Panc1 (cell line): ENCODE measurements around the gene ANO4. TPM values are rescaled to one million over a fixed set of nuclear protein-coding genes. Genes with fewer than 3 reads are reported as not detected.

Source experiments
- ATAC-seq: fragments of 200-7000 bp; cut with Tn5 transposase; 2 replicates; pipeline ENCODE4 v1.9.1; 2020; ENCODE audit warnings: mild to moderate bottlenecking, moderate library complexity
- BruUV-seq: library from RNA; stranded (reverse); fragments of 400-500 nt; replicated peaks from 2 replicates; lab custom pipeline; 2021; lab: Mats Ljungman, UMichigan
- CTCF ChIA-PET: fragments of 300-600 bp; sonication (Branson Sonifier 250); formaldehyde crosslinking; loops from one replicate; lab custom pipeline; 2022; ENCODE audit warnings: antibody characterized with exemption; lab: Charles Lee
- POLR2A ChIA-PET: fragments of 300-600 bp; sonication (Branson Sonifier 250); formaldehyde crosslinking; loops from one replicate; lab custom pipeline; 2022; ENCODE audit warnings: antibody characterized with exemption; lab: Charles Lee
- DNase-seq: peaks from one replicate; pipeline ENCODE4 v3.0.0-alpha.2; 2010; ENCODE audit warnings: low read depth, low spot score
- H3K27ac ChIP-seq: 2 replicates; pipeline ENCODE4 v1.5.1; 2011; ENCODE audit warnings: mild to moderate bottlenecking, low read length, inconsistent platforms
- H3K27me3 ChIP-seq: fragments of 200-500 bp; sonication (Bioruptor generic); 2 replicates; pipeline ENCODE4 v1.6.0; 2014; ENCODE audit warnings: low read length, inconsistent platforms; ENCODE audit not compliant: control insufficient read depth, insufficient read depth
- H3K36me3 ChIP-seq: fragments of 200-500 bp; sonication (Bioruptor generic); 2 replicates; pipeline ENCODE4 v1.5.1; 2014; ENCODE audit warnings: inconsistent platforms, mild to moderate bottlenecking, low read length, moderate library complexity; ENCODE audit not compliant: control insufficient read depth, insufficient read depth
- H3K4me1 ChIP-seq: 2 replicates; pipeline ENCODE4 v1.5.1; 2011; ENCODE audit warnings: inconsistent platforms, mild to moderate bottlenecking, low read length, moderate library complexity; ENCODE audit not compliant: control insufficient read depth, insufficient read depth
- H3K4me3 ChIP-seq, 2 experiments: 2 replicates each; pipeline ENCODE4 v1.5.1; 2011 to 2012; ENCODE audit warnings: low read depth in 2 of 2, low read length in 2 of 2, mild to moderate bottlenecking in 2 of 2, inconsistent platforms in 1 of 2, moderate library complexity in 1 of 2
- H3K9me3 ChIP-seq: fragments of 200-500 bp; sonication (Bioruptor generic); 2 replicates; pipeline ENCODE4 v1.5.1; 2014; ENCODE audit warnings: low read depth, mild to moderate bottlenecking, inconsistent platforms, low read length, moderate library complexity; ENCODE audit not compliant: control insufficient read depth, insufficient read depth
- POLR2AphosphoS5 ChIP-seq: IDR thresholded peaks from 2 replicates; pipeline ENCODE4 v1.6.1; 2012; ENCODE audit warnings: mild to moderate bottlenecking, low read depth, low read length, moderate library complexity
- REST ChIP-seq, 2 experiments: IDR thresholded peaks; 2 replicates each; pipeline ENCODE4 v1.6.1; 2011 to 2012; ENCODE audit warnings: low read depth in 2 of 2, control low read depth in 1 of 2, low read length in 1 of 2, mild to moderate bottlenecking in 1 of 2, moderate library complexity in 1 of 2; ENCODE audit not compliant: insufficient read depth in 1 of 2
- SIN3A ChIP-seq: IDR thresholded peaks from 2 replicates; pipeline ENCODE4 v1.6.1; 2012; ENCODE audit warnings: low read depth, mild to moderate bottlenecking, low read length, moderate library complexity, borderline replicate concordance; ENCODE audit not compliant: insufficient read depth
- TCF7L2 ChIP-seq: IDR thresholded peaks from 2 replicates; pipeline ENCODE4 v1.6.1; 2011; ENCODE audit warnings: mild to moderate bottlenecking, low read depth, low read length, inconsistent platforms
- in situ Hi-C: cut with HindIII; loops from 2 replicates; pipeline ENCODE4 v1.10.0; 2016; ENCODE audit warnings: low sequenced_read_pairs, low pct_unique_long_range_greater_than_20kb
- intact Hi-C: fragments of 100-400 bp; cut with micrococcal nuclease; formaldehyde crosslinking; loops from one replicate; pipeline ENCODE4 v1.10.0; 2022; ENCODE audit not compliant: unreplicated experiment
- total RNA-seq: library from RNA; stranded (reverse); gene quantifications from one replicate; pipeline ENCODE4 v1.2.1, GENCODE V29; 2021; ENCODE audit not compliant: unreplicated experiment
- TF ChIP-seq, protein P1 (sequence below): fragments of 450-650 bp; IDR thresholded peaks from 2 replicates; pipeline ENCODE4 v1.5.1; 2017; ENCODE audit warnings: mild to moderate bottlenecking

The ANO4 gene
- total RNA-seq, 1 experiment from 2014 or later = not detected

GRCh38 chr12:101004898-101005297 is 210.3 kb downstream of the ANO4 start:
- DNase-seq = no peak
- Histone ChIP-seq H3K4me1 (no peaks in the 10 kb centered on the region), H3K4me3 (no peak overlapping the region), H3K9me3 (peaks cover 9% of the 10 kb centered on the region; the same call in 1 of the 2 replicates), H3K27ac (no peak overlapping the region), H3K27me3 (no peaks in the 10 kb centered on the region), H3K36me3 (no peaks in the 10 kb centered on the region)
- ATAC-seq = no peak
- in situ Hi-C loops (no loop called here), intact Hi-C loops (no loop called here)
- POLR2A ChIA-PET = no interaction called here
- CTCF ChIA-PET = no interaction called here
- BruUV-seq = no TSS peak
- TF ChIP-seq, protein P1, sequence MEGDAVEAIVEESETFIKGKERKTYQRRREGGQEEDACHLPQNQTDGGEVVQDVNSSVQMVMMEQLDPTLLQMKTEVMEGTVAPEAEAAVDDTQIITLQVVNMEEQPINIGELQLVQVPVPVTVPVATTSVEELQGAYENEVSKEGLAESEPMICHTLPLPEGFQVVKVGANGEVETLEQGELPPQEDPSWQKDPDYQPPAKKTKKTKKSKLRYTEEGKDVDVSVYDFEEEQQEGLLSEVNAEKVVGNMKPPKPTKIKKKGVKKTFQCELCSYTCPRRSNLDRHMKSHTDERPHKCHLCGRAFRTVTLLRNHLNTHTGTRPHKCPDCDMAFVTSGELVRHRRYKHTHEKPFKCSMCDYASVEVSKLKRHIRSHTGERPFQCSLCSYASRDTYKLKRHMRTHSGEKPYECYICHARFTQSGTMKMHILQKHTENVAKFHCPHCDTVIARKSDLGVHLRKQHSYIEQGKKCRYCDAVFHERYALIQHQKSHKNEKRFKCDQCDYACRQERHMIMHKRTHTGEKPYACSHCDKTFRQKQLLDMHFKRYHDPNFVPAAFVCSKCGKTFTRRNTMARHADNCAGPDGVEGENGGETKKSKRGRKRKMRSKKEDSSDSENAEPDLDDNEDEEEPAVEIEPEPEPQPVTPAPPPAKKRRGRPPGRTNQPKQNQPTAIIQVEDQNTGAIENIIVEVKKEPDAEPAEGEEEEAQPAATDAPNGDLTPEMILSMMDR = no peak
- TF ChIP-seq REST (IDR thresholded peaks at IDR 0.05; ENCODE audit: insufficient read depth in 1 of 2, low read depth in 2 of 2, low read length in 1 of 2) = no peak

GRCh38 chr12:101009274-101009673 is 214.7 kb downstream of the ANO4 start:
- CTCF ChIA-PET = no interaction called here
- intact Hi-C loops = no loop called here
- no peak overlapping the region for H3K27ac ChIP-seq
- no peaks in the 10 kb centered on the region for H3K27me3 ChIP-seq
- no peak overlapping the region for H3K4me3 ChIP-seq
- ATAC-seq (no peak), DNase-seq (no peak)
- BruUV-seq = no TSS peak
- in situ Hi-C loops = no loop called here
- no peaks in the 10 kb centered on the region for H3K4me1 ChIP-seq
- H3K9me3 ChIP-seq = peaks cover 9% of the 10 kb centered on the region; the same call in 1 of the 2 replicates
- POLR2A ChIA-PET = no interaction called here
- TF ChIP-seq, protein P1 = no peak
- TF ChIP-seq SIN3A (no peak), TCF7L2 (no peak), REST (IDR thresholded peaks at IDR 0.05; ENCODE audit: insufficient read depth in 1 of 2, low read depth in 2 of 2, low read length in 1 of 2) (no peak), POLR2AphosphoS5 (no peak)
- H3K36me3 ChIP-seq = no peaks in the 10 kb centered on the region
